KMS-11 (cell line): ENCODE measurements around the gene GJB1.
"Not testable (repeated sequence)": the region's sequence is repeated elsewhere in the genome, so short reads cannot be mapped to it uniquely, and the experiment has no call there.

Experiments used
- H2AFZ ChIP-seq: fragments of 200-600 bp; sonication (generic); 2 replicates; pipeline ENCODE4 v1.6.1; 2016; ENCODE audit warnings: antibody characterized with exemption, mixed run types, low read depth
- H3K27ac ChIP-seq: fragments of 200-600 bp; sonication (generic); 2 replicates; pipeline ENCODE4 v1.6.1; 2016; ENCODE audit warnings: mild to moderate bottlenecking, mixed run types
- H3K27me3 ChIP-seq: fragments of 200-600 bp; sonication (generic); 2 replicates; pipeline ENCODE4 v1.6.1; 2017; ENCODE audit warnings: mild to moderate bottlenecking, low read depth, mixed run types, moderate library complexity; ENCODE audit not compliant: insufficient read depth
- H3K36me3 ChIP-seq: fragments of 200-600 bp; sonication (generic); 2 replicates; pipeline ENCODE4 v1.6.1; 2017; ENCODE audit warnings: mild to moderate bottlenecking, mixed run types; ENCODE audit not compliant: insufficient read depth
- H3K4me1 ChIP-seq: fragments of 200-600 bp; sonication (generic); 2 replicates; pipeline ENCODE4 v1.6.1; 2016; ENCODE audit warnings: mild to moderate bottlenecking, low read depth, mixed run types; ENCODE audit not compliant: poor library complexity, severe bottlenecking
- H3K4me2 ChIP-seq: fragments of 200-600 bp; sonication (generic); 2 replicates; pipeline ENCODE4 v1.7.0; 2016; ENCODE audit warnings: mild to moderate bottlenecking, mixed run types
- H3K4me3 ChIP-seq: fragments of 200-600 bp; sonication (generic); IDR thresholded peaks from 2 replicates; pipeline ENCODE4 v1.6.1; 2017; ENCODE audit warnings: low read depth, low read length, mixed read lengths; ENCODE audit not compliant: insufficient read depth
- H3K79me2 ChIP-seq: fragments of 200-600 bp; sonication (generic); 2 replicates; pipeline ENCODE4 v1.6.1; 2016; ENCODE audit warnings: low read depth, mixed run types; ENCODE audit not compliant: insufficient read depth
- H3K9ac ChIP-seq: fragments of 200-600 bp; sonication (generic); 2 replicates; pipeline ENCODE4 v1.6.1; 2016; ENCODE audit warnings: mild to moderate bottlenecking, mixed run types
- H4K20me1 ChIP-seq: fragments of 200-600 bp; sonication (generic); 2 replicates; pipeline ENCODE4 v1.6.1; 2016; ENCODE audit warnings: mild to moderate bottlenecking, mixed run types; ENCODE audit not compliant: insufficient read depth
- CTCF ChIP-seq: fragments of 200-600 bp; sonication (generic); conservative IDR thresholded peaks from 2 replicates; pipeline ENCODE4 v1.6.1; 2017; ENCODE audit warnings: low read depth, mild to moderate bottlenecking, antibody characterized with exemption, low read length, moderate library complexity, mixed read lengths

GJB1 gene

GRCh38 chrX:71254092-71254963 lies 31.3 kb downstream of the GJB1 start, which contains the start of gene ZMYM3:
Gene ZMYM3, minus strand, starts transcription at chrX:71254140. Its CDS starts 885 bp downstream, at chrX:71253255.
- H3K4me1 ChIP-seq: peaks cover 30% of the 10 kb centered on the region
- H3K9ac ChIP-seq: peak within 1 kb of the TSS; percentile 63
- H3K36me3 ChIP-seq: no peaks in the 10 kb centered on the region
- no peaks in the 10 kb centered on the region for H3K27me3 ChIP-seq
- H2AFZ ChIP-seq: peak within 1 kb of the TSS; percentile 62
- H3K4me2 ChIP-seq: peak within 1 kb of the TSS; percentile 68
- H3K4me3 ChIP-seq: no peak within 1 kb of the TSS
- no peaks in the 10 kb centered on the region for H3K79me2 ChIP-seq
- H3K27ac ChIP-seq: peak within 1 kb of the TSS; percentile 39; the same call in 1 of the 2 replicates
- TF ChIP-seq CTCF: no peak
- H4K20me1 ChIP-seq: no peaks in the 10 kb centered on the region

- Histone ChIP-seq H3K4me1 (peaks cover 28% of the 10 kb centered on the region), H2AFZ (peak overlapping the region; percentile 62; the same call in 1 of the 2 replicates), H3K27me3 (no peaks in the 10 kb centered on the region), H3K36me3 (no peaks in the 10 kb centered on the region), H3K27ac (no peak overlapping the region), H4K20me1 (no peaks in the 10 kb centered on the region), H3K4me2 (peak overlapping the region; percentile 68; the same call in 1 of the 2 replicates), H3K4me3 (no peak overlapping the region), H3K9ac (no peak overlapping the region), H3K79me2 (no peaks in the 10 kb centered on the region)
- no peak for TF ChIP-seq CTCF
Measured at GRCh38 chrX:71256051-71256450, 33.0 kb downstream of the GJB1 start.

- Histone ChIP-seq H4K20me1 (no peaks in the 10 kb centered on the region), H3K27ac (no peak overlapping the region), H3K4me2 (no peak overlapping the region), H3K79me2 (no peaks in the 10 kb centered on the region), H3K27me3 (no peaks in the 10 kb centered on the region), H3K9ac (no peak overlapping the region), H3K4me3 (no peak overlapping the region), H3K4me1 (peaks cover 20% of the 10 kb centered on the region), H3K36me3 (no peaks in the 10 kb centered on the region), H2AFZ (no peak overlapping the region)
- no peak for TF ChIP-seq CTCF
Measured at GRCh38 chrX:71256856-71257255, 33.8 kb downstream of the GJB1 start.

GRCh38 chrX:71268624-71269023 lies 45.6 kb downstream of the GJB1 start:
- not testable (repeated sequence) for H3K9ac ChIP-seq, H4K20me1 ChIP-seq, H2AFZ ChIP-seq, H3K27me3 ChIP-seq, H3K79me2 ChIP-seq, H3K4me1 ChIP-seq, H3K4me2 ChIP-seq, H3K4me3 ChIP-seq, H3K36me3 ChIP-seq, H3K27ac ChIP-seq
